IgD-negative memory B cell (primary cell): ENCODE measurements around the gene UBAP1. TPM values are rescaled to one million over a fixed set of nuclear protein-coding genes. Genes with fewer than 3 reads are reported as not detected.
"Not testable (repeated sequence)": the region's sequence is repeated elsewhere in the genome, so short reads cannot be mapped to it uniquely, and the experiment has no call there.

Experiments
- H3K27ac Mint-ChIP-seq, 3 donors: one replicate each; pipeline ENCODE4 v1.8.0; 2020 to 2022; ENCODE audit warnings: mild to moderate bottlenecking in 3 of 3, mixed read lengths in 3 of 3, moderate library complexity in 1 of 3
- H3K27me3 Mint-ChIP-seq: one replicate; pipeline ENCODE4 v1.8.0; 2021; ENCODE audit warnings: mixed read lengths
- H3K36me3 Mint-ChIP-seq: one replicate; pipeline ENCODE4 v1.8.0; 2020; ENCODE audit warnings: mild to moderate bottlenecking, mixed read lengths
- H3K4me1 Mint-ChIP-seq, 3 donors: one replicate each; pipeline ENCODE4 v1.8.0; 2020 to 2022; ENCODE audit warnings: mixed read lengths in 3 of 3, mild to moderate bottlenecking in 1 of 3
- H3K4me3 Mint-ChIP-seq, 4 donors: one replicate each; pipeline ENCODE4 v1.8.0; 2020 to 2022; ENCODE audit warnings: mild to moderate bottlenecking in 4 of 4, mixed read lengths in 4 of 4, moderate library complexity in 3 of 4
- H3K9me3 Mint-ChIP-seq, 3 donors: one replicate each; pipeline ENCODE4 v1.8.0; 2020 to 2021; ENCODE audit warnings: mixed read lengths in 3 of 3, mild to moderate bottlenecking in 1 of 3
- polyA plus RNA-seq: library from polyadenylated mRNA; unstranded; fragments of 300-500 nt; fragmentation: Illumina TruSeq; gene quantifications from one replicate; pipeline ENCODE4 v1.2.3, GENCODE V29; 2021

UBAP1 gene
- polyA plus RNA-seq, result 32.0 TPM

GRCh38 chr9:34178436-34179212 is at the start of gene UBAP1:
UBAP1 (plus strand) TSS chr9:34179043; CDS start chr9:34220915, 41,872 bp downstream.
- no peaks in the 10 kb centered on the region for H3K9me3 Mint-ChIP-seq
- peak within 1 kb of the TSS; percentile 44 to 96 (median 95) for H3K27ac Mint-ChIP-seq
- no peaks in the 10 kb centered on the region for H3K27me3 Mint-ChIP-seq
- no peaks in the 10 kb centered on the region for H3K36me3 Mint-ChIP-seq
- H3K4me1 Mint-ChIP-seq, result peaks cover 5 to 16% (median 13%) of the 10 kb centered on the region in 3 donors
- H3K4me3 Mint-ChIP-seq, result peak within 1 kb of the TSS; percentile 77 to 98 (median 96)

GRCh38 chr9:34131571-34131970 is 47.3 kb upstream of the UBAP1 start:
- peak overlapping the region in 1 of 3 donors; percentile 30 for H3K27ac Mint-ChIP-seq
- peaks cover 34% of the 10 kb centered on the region for H3K27me3 Mint-ChIP-seq
- H3K9me3 Mint-ChIP-seq, result peaks cover 0 to 2% (median 0%) of the 10 kb centered on the region in 3 donors
- peak overlapping the region in 1 of 4 donors; percentile 12 for H3K4me3 Mint-ChIP-seq
- H3K4me1 Mint-ChIP-seq, result peaks cover 8 to 15% (median 11%) of the 10 kb centered on the region in 3 donors
- no peaks in the 10 kb centered on the region for H3K36me3 Mint-ChIP-seq

- Mint-ChIP-seq H3K27me3 (peaks cover 24% of the 10 kb centered on the region), H3K4me1 (peaks cover 4 to 11% (median 7%) of the 10 kb centered on the region in 3 donors), H3K9me3 (no peaks in the 10 kb centered on the region), H3K36me3 (no peaks in the 10 kb centered on the region), H3K27ac (no peak overlapping the region), H3K4me3 (no peak overlapping the region)
These were observed 45.4 kb upstream of the UBAP1 start for GRCh38 chr9:34133436-34133949.

- Mint-ChIP-seq H3K27ac (no peak overlapping the region), H3K4me1 (peaks cover 4 to 11% (median 7%) of the 10 kb centered on the region in 3 donors), H3K9me3 (no peaks in the 10 kb centered on the region), H3K4me3 (no peak overlapping the region), H3K36me3 (no peaks in the 10 kb centered on the region), H3K27me3 (peaks cover 24% of the 10 kb centered on the region)
These were observed 44.3 kb upstream of the UBAP1 start for GRCh38 chr9:34134521-34134920.

- not testable (repeated sequence) for H3K36me3 Mint-ChIP-seq, H3K4me1 Mint-ChIP-seq, H3K9me3 Mint-ChIP-seq, H3K4me3 Mint-ChIP-seq, H3K27ac Mint-ChIP-seq
- H3K27me3 Mint-ChIP-seq, result peaks cover 25% of the 10 kb centered on the region
These were observed 40.2 kb upstream of the UBAP1 start for GRCh38 chr9:34138644-34139043.

GRCh38 chr9:34139477-34140146 is 39.2 kb upstream of the UBAP1 start:
- Mint-ChIP-seq H3K36me3 (no peaks in the 10 kb centered on the region), H3K27ac (no peak overlapping the region), H3K9me3 (no peaks in the 10 kb centered on the region), H3K4me3 (no peak overlapping the region), H3K4me1 (peaks cover 0 to 1% (median 0%) of the 10 kb centered on the region in 3 donors), H3K27me3 (peaks cover 19% of the 10 kb centered on the region)

- Mint-ChIP-seq H3K9me3 (no peaks in the 10 kb centered on the region), H3K27me3 (peaks cover 21% of the 10 kb centered on the region), H3K4me3 (no peak overlapping the region), H3K4me1 (no peaks in the 10 kb centered on the region), H3K36me3 (no peaks in the 10 kb centered on the region), H3K27ac (no peak overlapping the region)
These were observed 38.0 kb upstream of the UBAP1 start for GRCh38 chr9:34140853-34141252.

GRCh38 chr9:34143116-34143515 is 35.7 kb upstream of the UBAP1 start:
- Mint-ChIP-seq H3K9me3 (peaks cover 0 to 2% (median 0%) of the 10 kb centered on the region in 3 donors), H3K27ac (no peak overlapping the region), H3K4me1 (no peaks in the 10 kb centered on the region), H3K36me3 (no peaks in the 10 kb centered on the region), H3K4me3 (no peak overlapping the region), H3K27me3 (peaks cover 24% of the 10 kb centered on the region)

GRCh38 chr9:34145165-34145564 is 33.7 kb upstream of the UBAP1 start:
- H3K36me3 Mint-ChIP-seq, result no peaks in the 10 kb centered on the region
- H3K27me3 Mint-ChIP-seq, result peaks cover 24% of the 10 kb centered on the region
- H3K9me3 Mint-ChIP-seq, result peaks cover 0 to 2% (median 0%) of the 10 kb centered on the region in 3 donors
- H3K4me3 Mint-ChIP-seq, result no peak overlapping the region
- no peaks in the 10 kb centered on the region for H3K4me1 Mint-ChIP-seq
- no peak overlapping the region for H3K27ac Mint-ChIP-seq

GRCh38 chr9:34151398-34151797 is 27.4 kb upstream of the UBAP1 start:
- Mint-ChIP-seq H3K36me3 (no peaks in the 10 kb centered on the region), H3K4me3 (no peak overlapping the region), H3K27me3 (peaks cover 24% of the 10 kb centered on the region), H3K27ac (peak overlapping the region in 1 of 3 donors; percentile 84), H3K9me3 (peaks cover 0 to 2% (median 0%) of the 10 kb centered on the region in 3 donors), H3K4me1 (peaks cover 0 to 2% (median 0%) of the 10 kb centered on the region in 3 donors)

GRCh38 chr9:34154057-34154456 is 24.8 kb upstream of the UBAP1 start:
- no peak overlapping the region for H3K4me3 Mint-ChIP-seq
- peaks cover 0 to 2% (median 0%) of the 10 kb centered on the region in 3 donors for H3K4me1 Mint-ChIP-seq
- H3K9me3 Mint-ChIP-seq, result no peaks in the 10 kb centered on the region

GRCh38 chr9:34157318-34157717 is 21.5 kb upstream of the UBAP1 start:
- no peak overlapping the region for H3K27ac Mint-ChIP-seq
- H3K27me3 Mint-ChIP-seq, result peaks cover 8% of the 10 kb centered on the region
- H3K4me3 Mint-ChIP-seq, result no peak overlapping the region
- H3K4me1 Mint-ChIP-seq, result peaks cover 0 to 2% (median 0%) of the 10 kb centered on the region in 3 donors
- no peaks in the 10 kb centered on the region for H3K36me3 Mint-ChIP-seq
- no peaks in the 10 kb centered on the region for H3K9me3 Mint-ChIP-seq

More at GRCh38 chr9:34154057-34154456, 24.8 kb upstream of the UBAP1 start:
- peaks cover 23% of the 10 kb centered on the region for H3K27me3 Mint-ChIP-seq
- no peak overlapping the region for H3K27ac Mint-ChIP-seq
- H3K36me3 Mint-ChIP-seq, result no peaks in the 10 kb centered on the region

- H3K36me3 Mint-ChIP-seq, result no peaks in the 10 kb centered on the region
- no peaks in the 10 kb centered on the region for H3K9me3 Mint-ChIP-seq
- H3K27me3 Mint-ChIP-seq, result peaks cover 6% of the 10 kb centered on the region
- no peaks in the 10 kb centered on the region for H3K4me1 Mint-ChIP-seq
- no peak overlapping the region for H3K4me3 Mint-ChIP-seq
- no peak overlapping the region for H3K27ac Mint-ChIP-seq
These were observed 20.9 kb upstream of the UBAP1 start for GRCh38 chr9:34157898-34158297.

GRCh38 chr9:34158362-34158869 is 20.4 kb upstream of the UBAP1 start:
- no peak overlapping the region for H3K4me3 Mint-ChIP-seq
- H3K27ac Mint-ChIP-seq, result no peak overlapping the region
- no peaks in the 10 kb centered on the region for H3K36me3 Mint-ChIP-seq
- peaks cover 6% of the 10 kb centered on the region for H3K27me3 Mint-ChIP-seq
- H3K9me3 Mint-ChIP-seq, result no peaks in the 10 kb centered on the region
- no peaks in the 10 kb centered on the region for H3K4me1 Mint-ChIP-seq

GRCh38 chr9:34163434-34163833 is 15.4 kb upstream of the UBAP1 start:
- Mint-ChIP-seq H3K4me3 (no peak overlapping the region), H3K4me1 (no peaks in the 10 kb centered on the region), H3K27ac (no peak overlapping the region), H3K27me3 (peaks cover 3% of the 10 kb centered on the region), H3K36me3 (no peaks in the 10 kb centered on the region), H3K9me3 (no peaks in the 10 kb centered on the region)
